Measurements from ENCODE around the gene NBR1.

- TF ChIP-seq CTCF (IDR thresholded peaks at IDR 0.05; ENCODE audit: low read depth, low read length, missing input control), result no peak
- no peak for TF ChIP-seq MAX (IDR thresholded peaks at IDR 0.05)
- TF ChIP-seq GABPA (IDR thresholded peaks at IDR 0.05 in 1 of 2, conservative IDR thresholded peaks at IDR 0.05 in 1 of 2), result no peak
Measured at GRCh38 chr17:43143201-43143600, 27.8 kb upstream of the NBR1 start.

Measured in liver (tissue), 3 donors.